ENCODE measurements around the gene FILIP1L. TPM values are rescaled to one million over a fixed set of nuclear protein-coding genes. Genes with fewer than 3 reads are reported as not detected.
A peak's percentile ranks its signal among the peaks of the same experiment; 100 is the strongest.

Gene FILIP1L
- total and polyA plus RNA-seq, 2 of the 4 experiments (the other 2 are of a cell fraction), result 11.5 to 19.9 TPM

DNA sequence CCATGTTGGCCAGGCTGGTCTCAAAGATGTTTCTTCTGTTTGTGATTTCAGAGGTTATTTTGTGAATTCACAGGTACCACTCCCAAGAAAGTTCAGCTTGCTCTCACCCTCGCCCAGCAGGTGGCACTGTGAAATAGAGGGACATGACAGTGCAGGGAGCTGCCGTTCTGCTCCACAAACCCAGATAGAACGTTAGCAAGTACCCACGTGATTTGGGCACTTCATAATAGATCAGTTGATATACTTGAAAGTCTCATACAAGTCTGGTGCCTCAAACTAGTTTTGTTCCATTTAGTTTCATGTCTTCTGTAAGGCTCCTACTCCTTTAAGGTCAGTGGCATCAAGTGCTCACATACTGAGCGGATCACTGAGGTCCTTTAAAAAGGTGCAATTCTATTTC lies 45.5 kb downstream of the FILIP1L start (continued):
- peak; percentile 82 for TF ChIP-seq RAD21 (IDR thresholded peaks at IDR 0.05; ENCODE audit: low read length)

DNA sequence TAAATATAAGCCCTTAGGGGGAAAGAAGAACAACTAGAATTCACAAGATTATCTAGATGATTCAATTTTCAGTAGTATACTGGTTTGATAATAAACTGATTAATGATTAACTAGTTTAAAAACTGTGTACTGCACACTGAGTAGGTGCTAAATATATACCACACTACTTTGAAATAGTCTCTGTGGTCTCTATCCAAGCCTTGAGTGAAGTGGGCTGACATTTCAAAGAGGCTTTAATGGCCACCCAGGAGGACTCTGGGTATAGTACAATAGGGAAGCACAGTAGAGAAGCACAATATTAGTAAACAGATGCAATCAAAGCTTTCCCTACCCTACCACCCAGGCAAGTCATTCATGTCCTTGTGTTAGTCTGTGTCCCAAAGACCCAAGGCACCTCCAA lies 46.7 kb downstream of the FILIP1L start:
- in situ Hi-C loops (cut with MboI; ENCODE audit: low sequenced_read_pairs), result loop anchor here (10.0 to 25.0 kb wide), 3 partner anchors 105 to 205 kb away; no protein-coding TSS in a partner anchor

More for the DNA sequence above, 46.7 kb downstream of the FILIP1L start:
- H2BK120ac ChIP-seq (ENCODE audit: low read depth, low read length), result peak overlapping the region; percentile 54; the same call in 1 of the 2 replicates
- TF ChIP-seq RFX5 (IDR thresholded peaks at IDR 0.05; ENCODE audit: low read depth, low read length), result no peak
- TF ChIP-seq POLR2A (IDR thresholded peaks at IDR 0.05; ENCODE audit: low read depth, low read length), result no peak
- TF ChIP-seq NFE2L2 (IDR thresholded peaks at IDR 0.05; ENCODE audit: low read depth, low read length), result no peak
- TF ChIP-seq RCOR1 (IDR thresholded peaks at IDR 0.05; ENCODE audit: insufficient replicate concordance, low read length), result no peak
- TF ChIP-seq CHD1 (IDR thresholded peaks at IDR 0.05; ENCODE audit: low read depth, low read length), result no peak
- TF ChIP-seq BHLHE40 (IDR thresholded peaks at IDR 0.05; ENCODE audit: low read depth, low read length), result no peak
- TF ChIP-seq RAD21 (IDR thresholded peaks at IDR 0.05; ENCODE audit: low read length), result no peak
- TF ChIP-seq CEBPB (IDR thresholded peaks at IDR 0.05; ENCODE audit: low read depth, low read length), result no peak
- TF ChIP-seq, protein P1, sequence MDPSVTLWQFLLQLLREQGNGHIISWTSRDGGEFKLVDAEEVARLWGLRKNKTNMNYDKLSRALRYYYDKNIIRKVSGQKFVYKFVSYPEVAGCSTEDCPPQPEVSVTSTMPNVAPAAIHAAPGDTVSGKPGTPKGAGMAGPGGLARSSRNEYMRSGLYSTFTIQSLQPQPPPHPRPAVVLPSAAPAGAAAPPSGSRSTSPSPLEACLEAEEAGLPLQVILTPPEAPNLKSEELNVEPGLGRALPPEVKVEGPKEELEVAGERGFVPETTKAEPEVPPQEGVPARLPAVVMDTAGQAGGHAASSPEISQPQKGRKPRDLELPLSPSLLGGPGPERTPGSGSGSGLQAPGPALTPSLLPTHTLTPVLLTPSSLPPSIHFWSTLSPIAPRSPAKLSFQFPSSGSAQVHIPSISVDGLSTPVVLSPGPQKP (IDR thresholded peaks at IDR 0.05; ENCODE audit: borderline replicate concordance, low read depth, low read length), result no peak
- no peaks in the 10 kb centered on the region for H3K27me3 ChIP-seq (ENCODE audit: control insufficient read depth, insufficient read depth, low read length)
- H2AFZ ChIP-seq (replicated peaks; ENCODE audit: low read length, poor library complexity), result no peak overlapping the region
- BruUV-seq (replicated peaks), result no TSS peak
- H4K91ac ChIP-seq (ENCODE audit: insufficient read depth, low read depth, low read length), result peak overlapping the region; percentile 27; the same call in 1 of the 2 replicates
- H2BK5ac ChIP-seq (ENCODE audit: low read depth, low read length, poor library complexity, severe bottlenecking), result peak overlapping the region; percentile 22
- H3K4me1 ChIP-seq (ENCODE audit: control insufficient read depth, insufficient read depth, low read length), result peaks cover 19% of the 10 kb centered on the region
- H4K5ac ChIP-seq (ENCODE audit: low read depth, low read length), result peak overlapping the region; percentile 87
- H3K18ac ChIP-seq (ENCODE audit: low read depth, low read length), result peak overlapping the region; percentile 66
- no peaks in the 10 kb centered on the region for H3K36me3 ChIP-seq (ENCODE audit: control insufficient read depth, insufficient read depth, low read length)
- no peak overlapping the region for H3K9ac ChIP-seq (ENCODE audit: low read depth, low read length)
- no peak overlapping the region for H3K4me2 ChIP-seq (ENCODE audit: low read depth, low read length)
- H2BK20ac ChIP-seq (ENCODE audit: low read depth, low read length), result peak overlapping the region; percentile 41; the same call in 1 of the 2 replicates
- peaks cover 9 to 31% of the 10 kb centered on the region in 2 experiments; a peak in 3 of 4 replicates for H3K79me1 ChIP-seq (ENCODE audit: low read depth in 1 of 2, low read length in 2 of 2)
- no peak overlapping the region for H3K4me3 ChIP-seq (ENCODE audit: insufficient read depth, low read depth, low read length)
- peaks cover 7% of the 10 kb centered on the region; the same call in 1 of the 2 replicates for H3K9me1 ChIP-seq (ENCODE audit: insufficient read depth, low read length)
- peak overlapping the region; percentile 37; the same call in 1 of the 2 replicates for H2AK5ac ChIP-seq (ENCODE audit: low read depth, low read length)
- no peak overlapping the region for H3K14ac ChIP-seq (replicated peaks; ENCODE audit: low read depth, low read length)
- H4K8ac ChIP-seq (ENCODE audit: low read depth in 2 of 2, low read length in 2 of 2), result peak overlapping the region in 1 of 2 experiments; percentile 62; a peak in 1 of 4 replicates
- ChIA-PET CTCF (interaction anchor here (1.9 kb wide), 1 partner anchor 187 kb away, joined by 11 read pairs; no protein-coding TSS in a partner anchor), POLR2A (ENCODE audit: unreplicated experiment) (no interaction called here)
- intact Hi-C loops (cut with micrococcal nuclease), result loop anchor here (5.0 kb wide), 1 partner anchor 195 kb away; no protein-coding TSS in a partner anchor
- peak overlapping the region; percentile 81; the same call in 1 of the 3 replicates for H2BK15ac ChIP-seq (ENCODE audit: low read depth, low read length)
- H3K56ac ChIP-seq (ENCODE audit: extremely low read depth, insufficient read depth, low read length), result no peak overlapping the region
- H3K4ac ChIP-seq (ENCODE audit: low read depth, low read length), result peak overlapping the region; percentile 57; the same call in 1 of the 2 replicates
- no peak overlapping the region for H3K27ac ChIP-seq (ENCODE audit: insufficient read depth, low read length)
- no peaks in the 10 kb centered on the region for H4K20me1 ChIP-seq (ENCODE audit: insufficient read depth, low read length)
- H3K23ac ChIP-seq (ENCODE audit: low read depth, low read length), result no peak overlapping the region
- no peak overlapping the region for H2AK9ac ChIP-seq (replicated peaks; ENCODE audit: low read depth, low read length, poor library complexity)
- no peaks in the 10 kb centered on the region for H3K9me3 ChIP-seq (ENCODE audit: control insufficient read depth, insufficient read depth, low read length)
- dilution Hi-C loops (cut with HindIII; ENCODE audit: low sequenced_read_pairs, unreplicated experiment), result no loop called here
- no peak for DNase-seq
- ATAC-seq (ENCODE audit: low read depth), result no peak

Measured in IMR-90 (cell line).